SK-N-SH treated with all-trans-retinoic acid at 6 μM for 48 hours (cell line): Measurements from ENCODE around the gene DEGS1.

ENCODE experiments used
- GLIS3 ChIP-seq: fragments of 250-450 bp; sonication (Bioruptor Pico); IDR thresholded peaks from 2 replicates; pipeline ENCODE4 v1.5.0; 2020; ENCODE audit warnings: mild to moderate bottlenecking, moderate library complexity
- ISL1 ChIP-seq: fragments of 250-450 bp; sonication (Bioruptor Pico); IDR thresholded peaks from 2 replicates; pipeline ENCODE4 v2.1.2; 2022; ENCODE audit warnings: mild to moderate bottlenecking, moderate library complexity
- OSR1 ChIP-seq: fragments of 250-450 bp; sonication (Bioruptor Pico); IDR thresholded peaks from 2 replicates; pipeline ENCODE4 v1.8.0; 2022; ENCODE audit warnings: moderate library complexity, mild to moderate bottlenecking, inconsistent platforms
- PATZ1 ChIP-seq: fragments of 250-450 bp; sonication (Bioruptor Pico); IDR thresholded peaks from 2 replicates; pipeline ENCODE4 v1.8.0; 2020; ENCODE audit warnings: mild to moderate bottlenecking, moderate library complexity, borderline replicate concordance
- PPARA ChIP-seq: fragments of 250-450 bp; sonication (Bioruptor Pico); IDR thresholded peaks from 2 replicates; pipeline ENCODE4 v1.5.0; 2020; ENCODE audit warnings: mild to moderate bottlenecking, borderline replicate concordance
- RARB ChIP-seq: fragments of 250-450 bp; sonication (Bioruptor Pico); IDR thresholded peaks from 2 replicates; pipeline ENCODE4 v1.8.0; 2021; ENCODE audit warnings: mild to moderate bottlenecking, moderate library complexity
- TCF4 ChIP-seq: fragments of 250-450 bp; sonication (Bioruptor Pico); IDR thresholded peaks from 2 replicates; pipeline ENCODE4 v1.8.0; 2021; ENCODE audit warnings: mild to moderate bottlenecking, moderate library complexity, borderline replicate concordance
- TSHZ2 ChIP-seq: fragments of 250-450 bp; sonication (Bioruptor Pico); IDR thresholded peaks from 2 replicates; pipeline ENCODE4 v1.5.0; 2020; ENCODE audit warnings: mild to moderate bottlenecking, moderate library complexity
- ZC3H10 ChIP-seq: fragments of 250-450 bp; sonication (Bioruptor Pico); IDR thresholded peaks from 2 replicates; pipeline ENCODE4 v1.5.1; 2021; ENCODE audit warnings: mild to moderate bottlenecking, moderate library complexity
- ZFP3 ChIP-seq: fragments of 250-450 bp; sonication (Bioruptor Pico); IDR thresholded peaks from 2 replicates; pipeline ENCODE4 v1.5.0; 2020; ENCODE audit warnings: mild to moderate bottlenecking, moderate library complexity
- ZFP30 ChIP-seq: fragments of 450-650 bp; formaldehyde crosslinking; IDR thresholded peaks from 2 replicates; pipeline ENCODE4 v1.5.0; 2022; ENCODE audit warnings: mild to moderate bottlenecking, moderate library complexity
- TF ChIP-seq, protein P1 (sequence below): fragments of 250-450 bp; sonication (Bioruptor Pico); IDR thresholded peaks from 2 replicates; pipeline ENCODE4 v1.5.1; 2020; ENCODE audit warnings: low read depth, mild to moderate bottlenecking, moderate library complexity

DNA sequence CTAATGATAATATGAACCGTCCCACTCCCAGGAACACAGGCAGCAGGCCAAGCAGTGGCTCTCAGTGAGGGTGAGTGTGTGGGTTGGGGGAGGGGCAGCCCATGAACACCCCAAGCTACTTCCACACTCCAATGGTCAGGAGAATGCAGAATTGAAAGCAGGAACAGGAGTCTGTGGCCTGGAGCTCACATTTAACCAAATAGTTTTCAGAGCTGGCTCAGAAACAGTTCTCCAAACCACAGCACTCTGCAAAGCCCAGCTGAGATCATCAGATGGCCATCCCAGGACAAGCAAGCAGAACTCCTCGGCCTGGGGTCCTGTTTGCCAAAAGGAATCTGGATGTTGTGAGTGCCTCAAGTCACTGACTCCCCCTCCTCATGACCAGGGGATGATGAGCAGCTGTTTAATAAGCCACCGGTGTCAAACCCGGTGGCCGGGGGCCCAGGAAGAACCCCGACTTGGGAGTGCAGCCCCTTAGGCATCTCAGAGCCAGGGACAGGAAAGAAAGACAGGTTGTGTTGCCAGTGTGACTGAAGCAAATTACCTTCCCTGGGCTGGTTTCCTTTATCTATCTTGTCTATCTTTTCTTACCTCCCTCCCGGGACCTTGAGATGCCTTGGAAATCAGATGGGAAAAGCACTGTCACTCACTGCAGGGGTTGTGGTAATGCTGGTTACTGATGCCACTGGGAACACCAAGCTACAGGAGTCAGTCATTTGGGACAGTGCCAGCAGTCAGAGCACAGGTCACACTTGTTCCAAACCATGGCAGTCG lies 20.4 kb downstream of the DEGS1 start:
- TF ChIP-seq GLIS3 (CRISPR knock-in tag) (no peak), ZFP3 (CRISPR knock-in tag) (no peak), RARB (CRISPR knock-in tag) (no peak), OSR1 (no peak), PPARA (CRISPR knock-in tag) (no peak), ISL1 (CRISPR knock-in tag) (no peak), TSHZ2 (CRISPR knock-in tag) (no peak), ZFP30 (no peak), ZC3H10 (CRISPR knock-in tag) (no peak), PATZ1 (CRISPR knock-in tag) (no peak), TCF4 (CRISPR knock-in tag) (no peak)
- TF ChIP-seq, protein P1, sequence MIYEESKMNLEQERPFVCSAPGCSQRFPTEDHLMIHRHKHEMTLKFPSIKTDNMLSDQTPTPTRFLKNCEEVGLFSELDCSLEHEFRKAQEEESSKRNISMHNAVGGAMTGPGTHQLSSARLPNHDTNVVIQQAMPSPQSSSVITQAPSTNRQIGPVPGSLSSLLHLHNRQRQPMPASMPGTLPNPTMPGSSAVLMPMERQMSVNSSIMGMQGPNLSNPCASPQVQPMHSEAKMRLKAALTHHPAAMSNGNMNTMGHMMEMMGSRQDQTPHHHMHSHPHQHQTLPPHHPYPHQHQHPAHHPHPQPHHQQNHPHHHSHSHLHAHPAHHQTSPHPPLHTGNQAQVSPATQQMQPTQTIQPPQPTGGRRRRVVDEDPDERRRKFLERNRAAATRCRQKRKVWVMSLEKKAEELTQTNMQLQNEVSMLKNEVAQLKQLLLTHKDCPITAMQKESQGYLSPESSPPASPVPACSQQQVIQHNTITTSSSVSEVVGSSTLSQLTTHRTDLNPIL (CRISPR knock-in tag) = no peak
